GM10266 (cell line): ENCODE measurements around the gene SIM2.
A peak's percentile ranks its signal among the peaks of the same experiment; 100 is the strongest.
"Not testable (repeated sequence)": the region's sequence is repeated elsewhere in the genome, so short reads cannot be mapped to it uniquely, and the experiment has no call there.

Experiments
- DNase-seq: peaks from one replicate; pipeline ENCODE4 v3.0.0; 2012; ENCODE audit errors: extremely low spot score
- CTCF ChIP-seq: IDR thresholded peaks from 2 replicates; pipeline ENCODE4 v1.5.1; 2012; ENCODE audit warnings: mild to moderate bottlenecking, low read depth; ENCODE audit not compliant: control insufficient read depth, insufficient read depth; ENCODE audit errors: missing control alignments

Gene SIM2

GRCh38 chr21:36661511-36662309 lies 37.2 kb upstream of the SIM2 start:
- TF ChIP-seq CTCF = peak; percentile 2
- no peak for DNase-seq

- no peak for DNase-seq
- TF ChIP-seq CTCF = no peak
Observed at GRCh38 chr21:36663033-36663855, 35.7 kb upstream of the SIM2 start.

GRCh38 chr21:36664662-36664990 lies 34.3 kb upstream of the SIM2 start:
- no peak for TF ChIP-seq CTCF
- no peak for DNase-seq

- DNase-seq = no peak
- TF ChIP-seq CTCF = no peak
Observed at GRCh38 chr21:36665806-36666205, 33.1 kb upstream of the SIM2 start.

GRCh38 chr21:36668713-36669112 lies 30.2 kb upstream of the SIM2 start:
- TF ChIP-seq CTCF = no peak
- DNase-seq = no peak

- TF ChIP-seq CTCF = no peak
- DNase-seq = no peak
Observed at GRCh38 chr21:36671836-36672235, 27.1 kb upstream of the SIM2 start.

GRCh38 chr21:36672296-36672695 lies 26.6 kb upstream of the SIM2 start:
- DNase-seq = not testable (repeated sequence)
